Stimulated activated CD4-positive, alpha-beta T cell treated with anti-CD3 and anti-CD28 coated beads, Interleukin-4, amount 100 ng/mL, for 1 hour (primary cell): ENCODE results near the gene CD9.

Experiments used
- DNase-seq: peaks from one replicate; pipeline ENCODE4 v3.0.0-alpha.2; 2020

The CD9 gene

DNA sequence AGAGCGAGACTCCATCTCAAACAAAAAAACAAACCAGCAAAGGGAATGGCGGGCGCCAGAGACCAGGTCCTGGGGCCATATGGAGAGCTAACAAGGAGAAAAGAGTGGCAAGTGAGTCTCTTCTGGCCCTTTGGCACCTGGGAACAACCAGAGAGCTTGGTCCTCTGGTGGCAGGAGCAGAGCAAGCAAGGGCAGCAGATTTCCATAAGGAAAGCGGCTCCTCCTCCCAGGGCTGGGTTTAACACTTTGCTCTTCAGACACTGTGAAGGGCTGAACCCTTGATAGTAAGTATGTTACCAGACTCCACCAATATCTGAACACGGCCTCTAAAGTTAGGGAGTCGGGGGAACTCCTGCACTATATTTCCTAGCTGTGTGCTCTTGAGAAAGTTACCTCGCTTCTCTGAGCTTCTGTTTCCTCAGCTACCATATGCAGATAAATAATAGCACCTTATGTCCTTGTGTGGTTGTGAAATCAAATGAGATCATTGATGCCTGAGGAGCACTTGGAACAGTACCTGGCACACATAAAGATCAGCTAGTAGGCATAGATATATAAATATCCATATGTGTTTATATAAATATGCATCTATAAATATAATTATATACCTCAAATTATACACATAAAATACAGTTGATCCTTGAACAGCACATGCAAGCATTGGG lies 76.9 kb downstream of the CD9 start:
- DNase-seq: no peak

DNA sequence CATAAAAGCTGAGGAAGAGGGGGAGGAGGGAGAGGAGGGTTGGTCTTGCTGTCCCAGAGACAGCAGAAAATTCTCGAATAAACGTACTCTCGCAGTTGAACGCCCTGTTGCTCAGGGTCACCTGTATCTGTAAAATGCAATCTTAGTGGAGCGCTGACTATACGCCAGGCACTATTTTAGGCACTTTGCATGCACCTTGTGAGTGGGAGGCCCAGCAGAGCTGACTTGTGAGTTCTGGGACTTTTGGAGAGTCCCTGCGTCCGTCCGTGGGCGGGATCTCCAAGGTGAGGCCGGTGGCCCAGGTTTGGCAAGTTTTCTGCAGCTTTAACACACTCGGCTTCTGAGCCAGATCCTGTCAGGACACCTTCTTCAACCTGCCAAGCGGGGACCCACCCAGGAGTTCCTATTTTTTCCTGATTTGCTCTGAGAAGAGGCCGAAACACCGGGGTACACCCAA lies 77.8 kb downstream of the CD9 start:
- DNase-seq: peak; percentile 62

DNA sequence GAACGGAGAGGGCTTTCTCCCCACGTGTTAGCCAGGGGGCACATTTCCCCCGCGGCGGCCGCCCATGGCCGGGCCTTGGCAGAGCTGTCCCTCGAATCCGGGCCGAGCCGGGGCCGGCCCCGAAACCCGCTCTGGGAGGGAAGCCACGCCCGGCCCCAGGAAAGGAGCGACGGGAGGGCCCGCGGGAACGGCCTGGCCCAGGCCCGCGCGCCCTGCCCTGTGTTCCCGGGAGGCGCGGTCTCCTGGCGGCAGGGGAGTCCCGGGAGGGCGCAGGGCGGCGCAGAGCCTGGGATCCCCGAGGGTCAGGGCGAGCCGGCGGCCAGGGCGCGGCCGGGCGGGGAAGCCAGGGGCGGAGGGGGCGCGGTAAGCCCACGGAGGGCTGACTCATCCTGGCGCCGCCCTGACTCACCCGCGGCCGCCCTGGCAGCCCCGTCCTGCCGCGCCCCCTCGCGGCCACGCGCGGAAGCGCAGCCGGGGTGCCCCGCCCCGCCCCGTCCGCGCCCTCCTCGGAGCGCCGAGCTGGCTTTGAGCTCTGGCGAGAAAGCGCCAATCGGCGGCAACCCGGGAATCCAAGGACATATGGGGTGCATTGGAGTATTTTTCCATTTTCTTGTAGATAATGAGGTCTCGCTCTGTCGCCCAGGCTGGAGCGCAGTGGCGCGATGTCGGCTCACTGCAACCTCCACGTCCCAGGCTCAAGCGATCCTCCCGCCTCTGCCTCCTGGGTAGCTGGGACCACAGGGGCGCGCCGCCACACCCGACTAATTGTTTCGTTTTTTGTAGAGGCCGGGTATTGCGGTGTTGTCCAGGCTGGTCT lies 78.4 kb downstream of the CD9 start:
- DNase-seq: peak; percentile 85

DNA sequence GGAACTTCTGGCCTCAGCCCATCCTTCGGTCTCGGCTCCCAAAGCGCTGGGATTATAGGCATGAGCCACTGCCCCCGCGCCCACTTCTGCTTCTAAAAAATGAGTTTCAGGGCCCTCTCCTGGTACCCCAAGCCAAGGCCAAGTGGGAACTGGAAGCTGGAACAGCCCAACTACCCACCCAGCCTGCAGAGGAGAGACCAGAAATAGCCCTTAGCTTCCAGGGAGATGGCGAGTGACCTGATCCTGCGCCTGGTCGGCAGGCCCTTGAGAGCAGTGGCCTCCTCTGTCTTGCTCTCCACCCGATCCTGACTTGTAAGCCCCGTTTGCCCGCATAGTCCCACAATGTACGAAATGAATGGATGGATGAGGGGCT lies 79.0 kb downstream of the CD9 start:
- no peak for DNase-seq

DNA sequence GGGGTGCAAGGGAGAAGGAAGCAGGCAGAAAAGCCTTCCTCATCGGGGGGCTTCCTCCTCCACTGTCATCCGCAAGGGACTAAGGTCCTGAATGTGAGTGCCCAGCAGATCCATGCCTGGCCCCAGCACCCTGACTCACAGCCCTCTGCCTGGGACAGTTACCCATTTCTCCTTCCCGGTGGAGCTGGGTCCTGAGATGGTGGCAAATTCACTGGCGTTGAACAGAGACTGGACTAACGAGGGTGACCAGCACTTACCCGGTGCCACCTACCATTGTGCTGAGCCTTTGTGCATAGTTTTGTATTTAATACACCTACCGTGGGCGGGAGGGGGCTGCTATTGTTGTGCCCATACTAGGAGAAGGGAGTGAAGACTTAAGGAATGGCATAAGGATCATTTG lies 79.4 kb downstream of the CD9 start:
- no peak for DNase-seq

DNA sequence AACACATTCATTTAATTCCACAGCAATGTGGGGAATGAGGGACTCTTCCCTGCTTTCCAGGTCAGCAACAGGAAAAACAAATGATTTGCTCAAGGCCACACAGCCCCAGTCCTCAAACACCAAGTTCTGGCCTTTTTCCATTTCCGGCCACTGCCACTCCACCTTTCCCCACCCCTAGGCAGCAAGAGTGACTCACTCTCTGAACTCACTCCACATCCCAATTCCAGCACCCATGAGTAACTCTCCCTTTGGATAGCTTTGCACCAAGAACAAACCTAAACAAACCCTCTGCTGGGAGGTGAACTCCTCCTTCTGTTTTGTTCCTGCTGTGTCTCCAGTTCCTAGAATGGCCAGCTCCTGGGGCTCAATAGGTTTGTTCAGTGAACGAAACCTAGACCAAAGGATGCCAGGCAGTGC lies 79.9 kb downstream of the CD9 start:
- DNase-seq: no peak

DNA sequence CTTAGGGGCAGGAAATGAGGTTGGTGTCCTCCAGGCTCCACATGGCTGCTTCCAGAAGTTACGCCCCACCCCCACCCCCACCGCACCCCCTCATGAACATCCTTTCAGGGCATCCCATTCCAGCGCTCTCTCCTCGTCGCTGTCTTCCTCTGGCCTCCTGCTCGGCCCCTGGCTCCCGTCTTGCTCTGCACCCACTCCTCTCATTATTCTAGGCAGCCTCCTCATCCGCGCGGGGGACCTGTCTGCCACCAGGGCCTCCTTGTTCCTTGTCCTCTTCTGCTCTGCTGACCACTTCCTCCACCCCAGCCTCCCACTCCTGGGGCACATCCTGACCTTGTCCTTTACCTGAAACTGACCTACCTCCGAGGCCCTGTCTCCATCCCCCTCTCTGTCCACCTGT lies 80.5 kb downstream of the CD9 start:
- DNase-seq: no peak

DNA sequence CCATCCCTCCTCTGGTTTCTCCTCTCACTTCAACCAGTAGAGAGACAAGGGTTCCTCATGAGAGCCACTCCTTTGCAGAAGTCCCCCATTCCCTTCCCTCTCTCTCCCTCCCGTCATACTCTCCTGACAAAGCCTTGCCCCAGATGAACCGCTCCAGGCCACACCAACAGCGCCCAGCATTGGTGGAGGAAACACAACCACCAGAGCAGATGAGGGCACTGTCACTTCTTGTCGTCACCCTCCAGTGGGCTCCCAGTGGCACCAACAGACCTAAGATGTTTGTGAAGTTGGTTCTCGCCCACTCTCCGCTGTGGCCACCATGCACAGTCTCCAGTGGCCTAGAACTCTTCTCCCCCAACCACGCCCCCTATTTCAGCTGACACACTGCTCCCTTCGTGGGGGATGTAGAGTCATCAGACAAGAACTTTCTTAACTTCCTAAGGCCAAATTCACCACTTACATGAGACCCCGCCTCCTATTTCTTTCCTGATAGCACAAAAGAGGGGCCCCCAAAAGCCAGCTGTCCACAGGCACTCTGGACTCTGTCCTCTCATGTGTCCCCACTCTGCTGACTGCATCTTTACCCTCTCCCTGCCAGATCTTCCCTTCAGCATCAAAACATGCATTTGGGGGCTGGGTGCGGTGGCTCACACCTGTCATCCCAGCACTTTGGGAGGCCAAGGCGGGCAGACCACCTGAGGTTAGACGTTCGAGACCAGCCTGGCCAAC lies 81.0 kb downstream of the CD9 start:
- DNase-seq: no peak

DNA sequence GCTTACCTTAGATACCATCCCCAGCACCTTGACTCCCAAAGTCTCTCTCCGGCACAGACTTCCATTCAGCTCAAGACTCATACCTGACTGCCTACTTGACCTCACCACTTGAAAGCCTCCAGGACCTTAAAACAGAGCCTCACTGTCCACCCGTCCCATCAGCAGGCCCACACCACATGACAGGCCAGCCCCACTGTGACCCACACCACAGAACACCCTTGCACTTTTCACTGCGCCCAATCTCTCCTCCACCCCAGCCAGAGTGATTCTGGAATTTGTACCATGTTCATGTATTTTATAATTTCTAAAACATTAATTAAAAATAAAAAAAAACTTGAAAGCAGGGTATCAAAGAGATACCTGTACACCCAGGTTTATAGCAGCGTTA lies 82.2 kb downstream of the CD9 start:
- no peak for DNase-seq

DNA sequence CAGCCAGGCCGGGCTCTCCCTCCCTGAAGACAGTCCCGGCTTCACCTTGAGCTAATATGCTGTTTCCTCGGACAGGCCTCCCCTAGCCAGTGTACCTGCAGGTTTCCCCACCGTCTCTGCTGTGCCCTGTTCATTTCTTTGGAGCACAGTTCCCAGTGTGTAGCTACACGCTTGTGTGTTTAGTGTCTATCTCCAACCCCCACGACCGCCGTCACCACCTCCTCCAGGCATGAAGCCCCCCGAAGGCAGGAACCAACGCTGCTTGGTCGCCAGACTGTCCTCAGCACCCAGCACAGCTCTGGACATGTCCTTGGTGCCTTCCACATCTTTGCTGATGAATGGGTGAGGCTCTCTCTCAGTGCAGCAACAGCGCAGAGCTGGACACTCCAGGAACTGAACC lies 84.1 kb downstream of the CD9 start:
- no peak for DNase-seq

DNA sequence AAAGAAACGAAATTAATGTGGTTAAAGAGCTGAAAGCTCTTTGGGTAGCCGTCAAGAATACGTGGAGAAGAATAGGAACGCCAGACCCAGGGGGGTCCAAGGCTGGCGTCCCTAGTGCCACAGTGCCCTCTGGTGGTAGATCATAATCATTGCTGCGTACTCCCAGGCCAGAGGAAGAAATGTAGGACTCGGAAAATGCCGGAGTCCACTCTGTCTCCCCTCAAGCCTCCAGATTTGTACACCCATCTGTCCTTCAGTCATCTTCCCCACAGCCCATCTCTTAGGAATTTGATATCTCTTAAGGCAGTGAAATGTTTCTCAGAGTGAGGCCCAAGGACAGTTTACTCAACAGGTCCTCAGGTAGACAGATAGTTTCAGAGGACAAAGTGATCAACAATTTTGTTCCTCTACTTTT lies 84.9 kb downstream of the CD9 start:
- DNase-seq: peak; percentile 44

DNA sequence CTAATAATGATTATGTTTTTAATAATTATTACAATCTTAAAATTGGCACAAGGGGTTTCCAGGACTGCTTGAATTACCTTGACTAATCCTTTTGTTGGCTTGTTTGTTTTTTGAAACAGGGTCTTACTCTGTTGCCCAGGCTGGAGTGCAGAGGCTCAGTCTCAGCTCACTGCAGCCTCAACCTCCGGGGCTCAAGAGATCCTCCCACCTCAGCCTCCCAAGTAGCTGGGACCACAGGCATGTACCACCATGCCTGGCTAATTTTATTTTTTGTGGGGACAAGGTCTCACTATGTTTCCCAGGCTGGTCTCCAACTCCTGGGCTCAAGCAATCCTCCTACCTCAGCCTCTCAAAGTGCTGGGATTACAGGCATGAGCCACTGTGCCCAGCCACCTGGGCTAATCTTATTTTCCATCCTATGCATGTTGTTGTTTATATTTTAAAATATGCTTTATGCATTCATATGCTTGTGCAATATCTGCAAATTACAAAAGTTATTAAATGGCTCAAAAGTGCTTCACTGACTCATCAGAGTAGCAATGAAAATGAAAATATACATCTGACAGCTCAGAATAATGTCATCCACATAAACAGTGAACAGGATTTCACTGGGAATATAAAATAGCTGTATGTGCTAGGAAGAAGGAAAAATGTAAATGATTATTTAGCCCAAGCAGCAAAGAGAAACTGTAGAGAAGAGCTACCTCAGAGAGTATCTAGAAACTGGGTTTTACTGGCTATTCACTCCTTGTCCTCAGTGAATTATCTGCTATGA lies 85.5 kb downstream of the CD9 start:
- no peak for DNase-seq
